Measurements from ENCODE around the gene GMPS.
"Not testable (repeated sequence)": the region's sequence is repeated elsewhere in the genome, so short reads cannot be mapped to it uniquely, and the experiment has no call there.

DNA sequence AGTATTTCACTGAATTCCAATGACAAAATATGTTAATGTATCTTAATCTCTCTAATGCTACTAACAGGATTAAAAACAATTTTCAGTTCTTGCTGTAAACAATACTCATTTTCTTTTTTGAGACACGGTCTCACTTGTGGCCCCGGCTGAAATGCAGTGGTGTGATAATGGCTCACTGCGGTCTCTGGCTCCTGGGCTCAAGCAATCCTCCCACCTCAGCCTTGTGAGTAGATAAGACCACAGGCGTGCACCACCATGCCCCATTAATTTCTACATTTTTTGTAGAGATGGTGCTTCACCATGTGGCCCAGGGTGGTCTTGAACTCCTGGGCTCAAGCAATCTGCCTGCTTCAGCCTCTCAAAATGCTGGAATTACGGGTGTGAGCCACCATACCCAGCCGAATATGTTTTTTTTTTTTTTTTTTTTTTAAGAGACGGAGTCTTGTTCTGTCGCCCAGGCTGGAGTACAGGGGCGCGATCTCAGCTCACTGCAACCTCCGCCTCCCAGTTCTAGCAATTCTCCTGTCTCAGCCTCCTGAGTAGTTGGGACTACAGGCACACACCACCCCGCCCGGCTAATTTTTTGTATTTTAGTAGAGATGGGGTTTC, 41.9 kb upstream of the GMPS start:
- TF ChIP-seq, protein P1, sequence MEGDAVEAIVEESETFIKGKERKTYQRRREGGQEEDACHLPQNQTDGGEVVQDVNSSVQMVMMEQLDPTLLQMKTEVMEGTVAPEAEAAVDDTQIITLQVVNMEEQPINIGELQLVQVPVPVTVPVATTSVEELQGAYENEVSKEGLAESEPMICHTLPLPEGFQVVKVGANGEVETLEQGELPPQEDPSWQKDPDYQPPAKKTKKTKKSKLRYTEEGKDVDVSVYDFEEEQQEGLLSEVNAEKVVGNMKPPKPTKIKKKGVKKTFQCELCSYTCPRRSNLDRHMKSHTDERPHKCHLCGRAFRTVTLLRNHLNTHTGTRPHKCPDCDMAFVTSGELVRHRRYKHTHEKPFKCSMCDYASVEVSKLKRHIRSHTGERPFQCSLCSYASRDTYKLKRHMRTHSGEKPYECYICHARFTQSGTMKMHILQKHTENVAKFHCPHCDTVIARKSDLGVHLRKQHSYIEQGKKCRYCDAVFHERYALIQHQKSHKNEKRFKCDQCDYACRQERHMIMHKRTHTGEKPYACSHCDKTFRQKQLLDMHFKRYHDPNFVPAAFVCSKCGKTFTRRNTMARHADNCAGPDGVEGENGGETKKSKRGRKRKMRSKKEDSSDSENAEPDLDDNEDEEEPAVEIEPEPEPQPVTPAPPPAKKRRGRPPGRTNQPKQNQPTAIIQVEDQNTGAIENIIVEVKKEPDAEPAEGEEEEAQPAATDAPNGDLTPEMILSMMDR (IDR thresholded peaks at IDR 0.05): not testable (repeated sequence)
- TF ChIP-seq TCF7L2 (IDR thresholded peaks at IDR 0.05; ENCODE audit: low read depth, low read length); REST (IDR thresholded peaks at IDR 0.05; ENCODE audit: insufficient read depth in 1 of 2, low read depth in 2 of 2, low read length in 1 of 2); POLR2AphosphoS5 (IDR thresholded peaks at IDR 0.05; ENCODE audit: low read depth, low read length); SIN3A (IDR thresholded peaks at IDR 0.05; ENCODE audit: borderline replicate concordance, insufficient read depth, low read depth, low read length): not testable (repeated sequence)

Data from Panc1 (cell line).